NCI-H1436 (cell line): ENCODE measurements around the gene TMEM132A.

Source experiments
- DNase-seq: peaks from one replicate; lab custom pipeline; 2025; lab: John Stamatoyannopoulos, UW

The TMEM132A gene, protein sequence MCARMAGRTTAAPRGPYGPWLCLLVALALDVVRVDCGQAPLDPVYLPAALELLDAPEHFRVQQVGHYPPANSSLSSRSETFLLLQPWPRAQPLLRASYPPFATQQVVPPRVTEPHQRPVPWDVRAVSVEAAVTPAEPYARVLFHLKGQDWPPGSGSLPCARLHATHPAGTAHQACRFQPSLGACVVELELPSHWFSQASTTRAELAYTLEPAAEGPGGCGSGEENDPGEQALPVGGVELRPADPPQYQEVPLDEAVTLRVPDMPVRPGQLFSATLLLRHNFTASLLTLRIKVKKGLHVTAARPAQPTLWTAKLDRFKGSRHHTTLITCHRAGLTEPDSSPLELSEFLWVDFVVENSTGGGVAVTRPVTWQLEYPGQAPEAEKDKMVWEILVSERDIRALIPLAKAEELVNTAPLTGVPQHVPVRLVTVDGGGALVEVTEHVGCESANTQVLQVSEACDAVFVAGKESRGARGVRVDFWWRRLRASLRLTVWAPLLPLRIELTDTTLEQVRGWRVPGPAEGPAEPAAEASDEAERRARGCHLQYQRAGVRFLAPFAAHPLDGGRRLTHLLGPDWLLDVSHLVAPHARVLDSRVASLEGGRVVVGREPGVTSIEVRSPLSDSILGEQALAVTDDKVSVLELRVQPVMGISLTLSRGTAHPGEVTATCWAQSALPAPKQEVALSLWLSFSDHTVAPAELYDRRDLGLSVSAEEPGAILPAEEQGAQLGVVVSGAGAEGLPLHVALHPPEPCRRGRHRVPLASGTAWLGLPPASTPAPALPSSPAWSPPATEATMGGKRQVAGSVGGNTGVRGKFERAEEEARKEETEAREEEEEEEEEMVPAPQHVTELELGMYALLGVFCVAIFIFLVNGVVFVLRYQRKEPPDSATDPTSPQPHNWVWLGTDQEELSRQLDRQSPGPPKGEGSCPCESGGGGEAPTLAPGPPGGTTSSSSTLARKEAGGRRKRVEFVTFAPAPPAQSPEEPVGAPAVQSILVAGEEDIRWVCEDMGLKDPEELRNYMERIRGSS

GRCh38 chr11:60924110-60924905 lies at the start of gene TMEM132A:
Gene TMEM132A, plus strand, starts transcription at chr11:60924460. Its CDS starts 174 bp downstream, at chr11:60924634.
- peak; percentile 66 for DNase-seq

GRCh38 chr11:60875366-60876167 lies 48.7 kb upstream of the TMEM132A start:
- no peak for DNase-seq

DNA sequence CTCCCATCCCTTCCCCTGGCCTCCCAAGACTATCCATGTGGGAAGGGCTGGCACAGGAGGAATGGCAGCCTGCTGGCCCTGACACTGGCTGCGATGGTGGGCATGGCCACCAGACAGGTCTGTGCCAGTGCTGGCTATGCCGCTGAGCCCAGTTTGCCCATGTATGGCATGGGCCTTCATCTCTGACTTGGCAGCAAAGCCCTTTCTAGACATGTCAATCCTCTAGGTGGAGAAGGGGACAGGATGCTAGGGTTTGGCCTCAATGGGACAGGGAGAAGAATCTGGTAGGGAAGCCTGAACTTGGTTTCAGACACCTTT lies 48.1 kb upstream of the TMEM132A start:
- DNase-seq, result no peak

DNA sequence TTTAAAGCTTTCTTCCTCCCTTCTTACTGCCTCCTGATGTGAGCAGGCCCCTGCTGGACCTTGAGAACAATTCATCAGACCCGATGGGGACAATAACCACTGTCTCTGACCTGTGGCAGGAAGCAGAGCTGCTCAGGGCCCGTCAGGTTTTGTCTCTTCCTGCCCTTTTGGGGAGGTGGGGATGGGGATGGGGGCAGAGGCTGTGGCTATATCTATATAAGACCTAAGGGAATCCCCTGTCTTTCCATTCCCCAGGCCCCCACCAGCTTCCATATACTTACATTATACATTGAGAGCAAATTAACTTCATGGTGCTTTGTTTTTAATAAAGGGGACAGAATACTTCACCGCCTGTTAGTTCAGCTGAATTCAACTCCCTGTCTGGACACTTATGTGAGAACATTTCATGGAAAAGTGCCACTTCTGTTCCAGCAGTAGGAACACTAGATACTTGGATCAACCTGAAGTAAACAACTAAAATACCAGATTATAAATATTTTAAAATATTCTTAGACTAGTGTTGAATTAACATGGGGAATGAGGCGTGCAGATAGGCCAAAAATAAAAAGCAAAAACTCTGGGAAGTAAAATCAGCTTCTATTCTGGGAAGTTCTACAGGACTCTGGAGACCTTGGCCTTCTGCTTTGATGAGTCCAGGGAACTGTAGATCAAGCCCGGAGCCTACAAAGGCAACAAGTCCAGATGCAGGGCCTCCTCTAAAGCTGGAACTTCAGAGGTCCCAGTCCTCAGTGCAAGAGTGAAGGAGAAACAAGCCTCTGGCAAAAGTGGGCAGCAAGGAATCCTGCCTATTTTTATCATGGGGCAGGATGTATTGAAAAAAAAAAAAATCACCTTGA lies 45.8 kb upstream of the TMEM132A start:
- DNase-seq, result no peak

- DNase-seq, result no peak
Measured at GRCh38 chr11:60879104-60879503, 45.2 kb upstream of the TMEM132A start.

- DNase-seq, result no peak
Measured at GRCh38 chr11:60879971-60880588, 44.2 kb upstream of the TMEM132A start.

- no peak for DNase-seq
Measured at GRCh38 chr11:60880643-60881282, 43.5 kb upstream of the TMEM132A start.

GRCh38 chr11:60887556-60887955 lies 36.7 kb upstream of the TMEM132A start:
- DNase-seq, result peak; percentile 57

DNA sequence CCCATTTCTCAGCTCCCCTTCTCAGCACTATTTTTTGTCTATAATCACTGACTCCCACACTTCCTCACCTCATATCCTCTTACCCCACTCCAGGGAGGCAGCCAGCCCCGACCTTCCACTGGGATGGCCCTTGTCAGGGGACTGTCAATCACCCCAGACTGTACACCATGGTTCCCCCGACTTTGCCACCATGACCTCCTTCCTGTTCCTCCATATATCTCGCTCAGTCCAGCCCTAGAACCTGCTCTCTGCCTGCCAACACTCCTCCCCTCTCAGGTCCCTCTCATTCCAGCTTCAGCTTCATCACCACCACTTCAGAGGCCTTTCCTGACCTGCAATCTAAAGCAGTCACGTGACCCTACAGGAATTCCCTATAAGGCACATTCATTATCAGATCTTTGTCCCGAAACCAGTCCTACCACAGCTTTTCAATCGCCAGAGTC lies 34.4 kb upstream of the TMEM132A start:
- no peak for DNase-seq

DNA sequence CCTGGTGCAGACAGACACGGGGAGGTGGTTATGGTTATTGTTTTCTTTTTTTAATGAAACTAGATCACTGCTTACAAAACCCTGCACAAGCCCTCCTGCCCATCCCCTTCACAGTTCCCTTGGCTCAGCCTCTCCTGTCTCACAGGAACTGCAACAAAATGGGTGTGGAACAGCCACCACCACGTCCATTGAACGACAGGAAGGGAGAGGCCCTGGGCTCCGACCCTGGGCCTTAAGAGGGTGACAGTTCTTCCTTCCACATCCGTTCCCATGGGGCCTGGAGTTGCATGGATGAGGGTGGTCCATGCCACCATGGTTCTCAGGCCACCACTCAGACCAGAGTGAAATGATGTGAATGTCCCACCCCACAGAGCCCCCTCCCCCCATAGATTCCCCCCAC lies 33.6 kb upstream of the TMEM132A start:
- no peak for DNase-seq

DNA sequence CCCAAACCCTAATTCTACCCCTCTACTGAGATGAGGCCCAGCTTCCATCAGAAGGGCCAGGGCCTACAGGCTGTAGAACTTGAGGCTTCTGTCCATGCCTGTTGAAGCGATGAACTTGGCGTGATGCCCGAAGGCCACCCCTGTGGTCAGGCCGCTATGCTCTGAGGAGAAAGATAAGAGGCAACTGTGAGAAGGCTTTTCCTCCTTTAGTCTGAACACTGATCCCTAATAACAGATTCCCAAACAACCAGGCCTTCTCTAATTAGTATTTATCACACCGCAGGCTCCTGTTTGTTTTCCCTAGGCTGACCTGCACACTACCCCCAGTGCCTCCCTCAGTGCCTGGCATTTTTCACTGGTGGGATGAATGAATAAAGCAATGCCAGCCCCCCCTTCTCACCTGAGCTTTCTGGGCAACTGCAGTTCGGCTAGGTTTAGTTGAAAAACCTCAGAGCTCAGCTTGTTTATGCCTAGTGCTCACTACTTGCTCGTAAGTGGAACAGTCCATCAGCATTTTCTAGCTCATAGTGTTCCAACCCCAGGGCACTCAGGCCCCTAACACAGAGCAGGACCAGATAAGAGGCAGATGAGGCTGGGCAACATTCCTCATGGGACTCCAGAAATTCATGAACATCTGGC lies 33.0 kb upstream of the TMEM132A start:
- DNase-seq, result no peak

DNA sequence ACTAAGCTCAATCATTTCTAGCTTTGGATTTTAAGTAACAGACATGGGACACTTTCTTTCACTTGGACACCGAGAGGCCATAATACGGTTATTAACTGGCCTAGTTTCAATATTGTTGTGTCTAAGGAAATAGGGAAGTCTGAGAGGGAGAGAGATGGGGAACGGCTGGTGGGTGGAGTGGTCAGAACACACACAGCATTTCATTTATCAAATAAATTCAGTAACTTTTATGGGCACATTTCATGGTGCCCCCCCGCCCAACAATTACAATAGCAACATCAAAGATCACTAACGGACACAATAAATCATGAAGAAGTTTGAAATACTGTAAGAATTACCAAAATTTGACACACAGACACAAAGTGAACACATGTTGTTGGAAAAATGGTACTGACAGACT lies 28.6 kb upstream of the TMEM132A start:
- DNase-seq, result no peak

- no peak for DNase-seq
Measured at GRCh38 chr11:60897496-60897895, 26.8 kb upstream of the TMEM132A start.

GRCh38 chr11:60899046-60899936 lies 25.0 kb upstream of the TMEM132A start:
- DNase-seq, result peak; percentile 53

DNA sequence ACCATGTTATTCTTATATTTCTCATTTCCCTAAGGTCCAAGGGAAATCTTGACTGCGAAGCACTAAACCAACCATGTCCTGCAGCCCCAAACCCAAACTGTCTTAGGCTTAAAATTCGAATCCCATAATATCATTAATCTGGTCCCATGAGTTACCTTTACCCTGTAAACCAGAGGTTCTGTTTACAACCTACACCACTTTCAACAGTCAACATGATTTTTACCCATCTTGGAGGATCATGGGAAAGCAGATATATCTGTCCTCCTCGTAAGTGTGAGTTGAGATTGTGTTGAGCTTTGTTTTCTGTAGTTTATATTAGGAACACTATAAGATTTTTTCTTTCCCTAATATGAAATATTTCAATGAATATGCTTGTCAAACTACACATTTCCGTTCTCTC lies 24.3 kb upstream of the TMEM132A start:
- no peak for DNase-seq

GRCh38 chr11:60900673-60901404 lies 23.4 kb upstream of the TMEM132A start:
- no peak for DNase-seq

DNA sequence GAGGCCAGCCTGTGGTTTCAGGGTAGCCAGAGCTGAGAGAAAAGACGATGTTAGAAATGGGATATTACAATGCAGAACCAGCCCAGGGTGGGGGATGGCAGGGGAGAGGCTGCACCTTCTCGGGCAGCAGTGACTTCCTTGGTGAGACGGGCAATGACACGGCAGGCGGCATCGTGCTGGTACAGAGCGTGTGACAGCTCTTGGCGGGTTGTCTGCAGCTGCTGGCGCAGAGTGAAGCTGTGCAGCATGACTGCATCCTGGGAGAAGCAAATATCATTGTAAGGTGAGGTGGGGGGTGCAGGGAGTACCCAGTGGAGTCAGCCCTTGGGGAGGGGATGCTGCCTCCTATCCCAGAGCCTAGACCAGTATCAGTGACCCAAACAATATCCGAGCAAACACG lies 21.6 kb upstream of the TMEM132A start:
- DNase-seq, result no peak
